ENCODE results near the gene BCL11B. TPM values are rescaled to one million over a fixed set of nuclear protein-coding genes. Genes with fewer than 3 reads are reported as not detected.

BCL11B gene
- total and polyA plus RNA-seq, 2 donors from 2014 or later: 0.13 to 3.3 TPM

- Histone ChIP-seq H3K27ac (ENCODE audit: low read depth in 2 of 2, low read length in 2 of 2) (no peak overlapping the region), H3K4me3 (ENCODE audit: low read length in 3 of 3) (no peak overlapping the region), H3K36me3 (ENCODE audit: control insufficient read depth in 2 of 3, insufficient read depth in 3 of 3, low read length in 3 of 3) (no peaks in the 10 kb centered on the region), H3K9me3 (ENCODE audit: control insufficient read depth in 2 of 3, insufficient read depth in 1 of 3, low read length in 3 of 3) (no peaks in the 10 kb centered on the region), H3K9ac (ENCODE audit: low read length in 3 of 3) (no peak overlapping the region), H3K4me1 (ENCODE audit: control insufficient read depth in 2 of 3, insufficient read depth in 2 of 3, low read depth in 1 of 3, low read length in 3 of 3) (peaks cover 0 to 2% (median 0%) of the 10 kb centered on the region in 3 donors), H3K27me3 (ENCODE audit: control insufficient read depth, insufficient read depth, low read length) (no peaks in the 10 kb centered on the region)
- FAIRE-seq (no peak), DNase-seq (peak in 3 of 5 donors; percentile 7 to 35 (median 19))
- intact Hi-C loops (cut with DNase I): no loop called here
- TF ChIP-seq CTCF (IDR thresholded peaks at IDR 0.05; ENCODE audit: borderline replicate concordance, extremely low read depth, insufficient read depth): no peak
These were observed 139.0 kb downstream of the BCL11B start for GRCh38 chr14:99132821-99133635.

- no peak overlapping the region for H3K27ac ChIP-seq (ENCODE audit: low read depth in 2 of 2, low read length in 2 of 2)
- no peaks in the 10 kb centered on the region for H3K27me3 ChIP-seq (ENCODE audit: control insufficient read depth, insufficient read depth, low read length)
- intact Hi-C loops (cut with DNase I): no loop called here
- H3K9me3 ChIP-seq (ENCODE audit: control insufficient read depth in 2 of 3, insufficient read depth in 1 of 3, low read length in 3 of 3): no peaks in the 10 kb centered on the region
- FAIRE-seq: no peak
- no peak overlapping the region for H3K4me3 ChIP-seq (ENCODE audit: low read length in 3 of 3)
- H3K4me1 ChIP-seq (ENCODE audit: control insufficient read depth in 2 of 3, insufficient read depth in 2 of 3, low read depth in 1 of 3, low read length in 3 of 3): peaks cover 0 to 6% (median 0%) of the 10 kb centered on the region in 3 donors
- no peak for TF ChIP-seq CTCF (IDR thresholded peaks at IDR 0.05; ENCODE audit: borderline replicate concordance, extremely low read depth, insufficient read depth)
- DNase-seq: peak; percentile 56 to 69 (median 64)
- no peak overlapping the region for H3K9ac ChIP-seq (ENCODE audit: low read length in 3 of 3)
- H3K36me3 ChIP-seq (ENCODE audit: control insufficient read depth in 2 of 3, insufficient read depth in 3 of 3, low read length in 3 of 3): no peaks in the 10 kb centered on the region
These were observed 140.2 kb downstream of the BCL11B start for GRCh38 chr14:99131632-99132271.

GRCh38 chr14:99129998-99130397, 142.0 kb downstream of the BCL11B start:
- DNase-seq: peak in 1 of 5 donors; percentile 13
- no peaks in the 10 kb centered on the region for H3K36me3 ChIP-seq (ENCODE audit: control insufficient read depth in 2 of 3, insufficient read depth in 3 of 3, low read length in 3 of 3)
- no peak for TF ChIP-seq CTCF (IDR thresholded peaks at IDR 0.05; ENCODE audit: borderline replicate concordance, extremely low read depth, insufficient read depth)
- no peak for FAIRE-seq
- no peaks in the 10 kb centered on the region for H3K27me3 ChIP-seq (ENCODE audit: control insufficient read depth, insufficient read depth, low read length)
- peaks cover 0 to 6% (median 0%) of the 10 kb centered on the region in 3 donors for H3K4me1 ChIP-seq (ENCODE audit: control insufficient read depth in 2 of 3, insufficient read depth in 2 of 3, low read depth in 1 of 3, low read length in 3 of 3)
- H3K4me3 ChIP-seq (ENCODE audit: low read length in 3 of 3): no peak overlapping the region
- no peak overlapping the region for H3K27ac ChIP-seq (ENCODE audit: low read depth in 2 of 2, low read length in 2 of 2)
- no peak overlapping the region for H3K9ac ChIP-seq (ENCODE audit: low read length in 3 of 3)
- intact Hi-C loops (cut with DNase I): no loop called here
- H3K9me3 ChIP-seq (ENCODE audit: control insufficient read depth in 2 of 3, insufficient read depth in 1 of 3, low read length in 3 of 3): no peaks in the 10 kb centered on the region
